KBM-7 (cell line): Measurements from ENCODE around the gene SERHL2.
A peak's percentile ranks its signal among the peaks of the same experiment; 100 is the strongest.

Experiments
- DNase-seq: peaks from one replicate; pipeline ENCODE4 v3.0.0-alpha.2; 2015
- in situ Hi-C: fragments of 300-500 bp; cut with MboI; formaldehyde crosslinking; loops from 2 replicates; pipeline ENCODE4 v1.14.3; 2020; ENCODE audit warnings: low sequenced_read_pairs, low pct_unique_long_range_greater_than_20kb, mixed read lengths

Gene SERHL2

DNA sequence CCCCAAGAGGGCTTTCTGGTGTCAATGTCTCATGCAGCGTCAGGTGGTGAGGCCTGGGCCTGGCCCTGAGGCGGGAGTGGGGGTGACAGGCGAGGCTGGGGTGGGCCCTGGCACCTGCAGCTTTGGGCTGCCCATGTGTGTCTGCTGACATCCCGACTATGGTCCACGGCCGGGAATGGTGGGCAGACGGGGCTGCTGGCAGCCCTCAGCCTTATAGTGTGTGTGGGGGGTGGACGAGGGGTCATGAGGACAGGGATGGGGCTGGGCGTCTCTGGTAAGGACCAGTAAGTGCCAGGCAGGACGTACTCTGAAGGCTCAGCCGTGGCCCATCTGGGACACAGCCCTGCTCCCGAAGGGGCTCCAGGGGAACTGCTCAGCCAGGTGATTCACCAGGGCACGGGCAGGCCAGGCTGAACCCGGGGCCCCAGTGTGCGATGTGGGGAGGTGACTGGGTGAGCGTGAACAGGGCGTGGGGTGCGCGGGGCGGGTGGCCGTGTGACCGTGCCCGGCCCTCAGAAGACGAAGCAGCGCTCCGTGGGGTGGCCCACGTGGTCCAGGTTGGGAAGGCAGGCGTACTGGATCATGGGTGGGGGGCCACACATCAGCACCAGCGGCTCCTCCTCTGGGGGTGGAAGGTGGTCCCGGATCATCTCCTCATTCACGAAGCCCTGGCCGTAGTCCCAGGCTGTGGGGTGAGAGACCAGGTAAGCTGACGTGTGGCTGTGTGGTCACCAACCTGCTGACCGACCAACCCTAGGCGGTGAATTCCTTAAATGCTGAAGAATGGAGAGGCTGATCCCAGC is 65.7 kb downstream of the SERHL2 start:
- no peak for DNase-seq
- in situ Hi-C loops: no loop called here

DNA sequence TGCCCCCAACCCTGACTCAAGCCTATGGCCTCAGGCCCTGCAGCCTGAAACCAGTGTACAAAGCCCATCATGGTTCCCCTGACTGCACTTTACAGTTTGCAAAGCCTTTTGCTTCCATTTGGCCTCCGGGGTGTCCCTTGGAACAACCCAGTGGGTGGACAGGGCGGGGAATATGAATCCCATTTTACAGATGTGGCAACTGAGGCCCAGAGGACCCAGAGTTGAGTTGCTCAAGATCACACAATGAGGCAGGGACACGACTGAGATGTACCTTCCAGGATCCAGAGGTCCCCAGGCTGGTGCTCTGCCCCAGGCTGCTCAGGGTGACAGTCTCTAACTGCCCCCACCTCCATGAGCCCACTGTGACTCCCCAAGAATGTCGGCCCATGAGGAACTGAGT is 66.3 kb downstream of the SERHL2 start:
- in situ Hi-C loops: no loop called here
- no peak for DNase-seq

DNA sequence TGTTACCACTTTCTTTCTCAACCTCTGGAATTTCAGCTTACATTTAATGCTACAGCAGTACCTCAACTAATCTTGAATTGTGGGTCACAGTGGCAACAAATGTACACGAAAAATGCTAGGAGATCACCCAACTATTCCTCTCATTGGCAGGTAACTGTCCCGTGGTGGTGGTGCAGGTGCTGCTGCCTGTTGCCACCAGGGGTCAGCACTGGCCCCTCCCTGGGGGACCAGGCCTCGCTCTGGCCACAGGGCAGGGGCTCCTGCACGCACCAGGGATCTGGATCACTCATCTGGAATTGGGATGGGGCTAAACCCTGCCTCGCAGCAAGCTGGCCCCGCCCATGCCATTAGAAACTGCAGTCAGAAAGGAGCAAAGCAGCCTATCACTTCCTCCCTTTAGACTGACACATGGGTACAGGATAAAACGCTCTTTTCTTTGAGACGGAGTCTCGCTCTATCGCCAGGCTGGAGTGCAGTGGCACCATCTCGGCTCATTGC is 67.8 kb downstream of the SERHL2 start:
- DNase-seq: peak; percentile 60
- in situ Hi-C loops: no loop called here

GRCh38 chr22:42622061-42622710 is 68.4 kb downstream of the SERHL2 start:
- no peak for DNase-seq
- in situ Hi-C loops: no loop called here

DNA sequence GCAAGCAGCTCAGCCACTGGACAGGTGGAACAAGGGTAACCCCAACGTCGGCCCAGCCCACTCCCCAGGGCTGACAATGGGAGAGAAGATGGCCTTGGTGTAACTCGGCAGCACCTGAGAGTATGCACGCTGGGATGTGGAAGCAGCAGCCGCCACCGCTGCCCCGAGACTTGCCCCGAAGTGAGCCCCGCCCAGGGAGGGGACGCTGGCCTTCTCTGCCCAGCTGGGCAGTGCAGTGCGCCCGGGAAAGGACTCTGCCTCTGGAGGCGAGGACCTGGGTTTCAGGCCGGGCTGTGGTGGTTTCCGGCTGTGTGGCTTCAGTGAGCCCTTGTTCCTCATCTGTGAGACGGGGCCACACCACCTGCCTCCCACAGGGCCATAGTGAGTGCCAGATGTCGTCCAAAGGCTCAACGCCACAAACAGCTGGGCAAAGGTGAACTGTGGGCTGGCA is 69.6 kb downstream of the SERHL2 start:
- DNase-seq: no peak
- in situ Hi-C loops: no loop called here
